ENCODE data around the gene PGAM2. TPM values are rescaled to one million over a fixed set of nuclear protein-coding genes. Genes with fewer than 3 reads are reported as not detected.

PGAM2 gene
- total and polyA plus RNA-seq, 8 donors: 0.92 to 5.8 (median 3.7) TPM; not detected in 4

- peaks cover 5 to 52% (median 33%) of the 10 kb centered on the region in 4 donors for H3K4me1 ChIP-seq
- intact Hi-C loops (cut with DNase I; ENCODE audit: low total_unique reads): no loop called here
- peak overlapping the region in 4 of 5 donors; percentile 84 to 93 (median 90) for H3K27ac ChIP-seq
- no peaks in the 10 kb centered on the region for H3K9me3 ChIP-seq
- H3K4me3 ChIP-seq: no peak overlapping the region
- DNase-seq: no peak
- H3K36me3 ChIP-seq: peaks cover 0 to 13% (median 10%) of the 10 kb centered on the region in 4 donors
- WGBS, 5 donors: 75 to 82% (median 79%) methylated on average over 7 to 8 of the region's 8 CpGs
- no peak for TF ChIP-seq CTCF (IDR thresholded peaks at IDR 0.05)
- no peak for TF ChIP-seq POLR2AphosphoS5 (IDR thresholded peaks at IDR 0.05)
- TF ChIP-seq POLR2A (IDR thresholded peaks at IDR 0.05): no peak
- no peak for TF ChIP-seq EP300 (IDR thresholded peaks at IDR 0.05)
- H3K27me3 ChIP-seq: peaks cover 0 to 41% (median 28%) of the 10 kb centered on the region in 3 donors
Observed at GRCh38 chr7:44102846-44103565, 37.6 kb upstream of the PGAM2 start.

- Histone ChIP-seq H3K9me3 (no peaks in the 10 kb centered on the region), H3K27ac (peak overlapping the region in 4 of 5 donors; percentile 84 to 93 (median 90)), H3K4me3 (no peak overlapping the region), H3K36me3 (peaks cover 0 to 7% (median 3%) of the 10 kb centered on the region in 4 donors), H3K27me3 (peaks cover 0 to 41% (median 28%) of the 10 kb centered on the region in 3 donors), H3K4me1 (peaks cover 5 to 44% (median 28%) of the 10 kb centered on the region in 4 donors)
- DNase-seq: no peak
- intact Hi-C loops (cut with DNase I; ENCODE audit: low total_unique reads): no loop called here
- TF ChIP-seq EP300 (IDR thresholded peaks at IDR 0.05) (no peak), POLR2AphosphoS5 (IDR thresholded peaks at IDR 0.05) (peak in 1 of 3 donors; percentile 58)
- 80 to 87% (median 83%) methylated on average over 10 to 14 of the region's 14 CpGs for WGBS, 5 donors
Observed at GRCh38 chr7:44101966-44102845, 36.8 kb upstream of the PGAM2 start.

GRCh38 chr7:44101303-44101965 is 36.1 kb upstream of the PGAM2 start:
- intact Hi-C loops (cut with DNase I; ENCODE audit: low total_unique reads): no loop called here
- WGBS, 5 donors: 75 to 94% (median 83%) methylated on average over 2 to 3 of the region's 3 CpGs
- peaks cover 0 to 38% (median 28%) of the 10 kb centered on the region in 3 donors for H3K27me3 ChIP-seq
- peaks cover 5 to 36% (median 22%) of the 10 kb centered on the region in 4 donors for H3K4me1 ChIP-seq
- no peaks in the 10 kb centered on the region for H3K36me3 ChIP-seq
- no peaks in the 10 kb centered on the region for H3K9me3 ChIP-seq
- no peak overlapping the region for H3K4me3 ChIP-seq
- peak overlapping the region in 4 of 5 donors; percentile 84 to 93 (median 90) for H3K27ac ChIP-seq
- TF ChIP-seq POLR2AphosphoS5 (IDR thresholded peaks at IDR 0.05) (no peak), EP300 (IDR thresholded peaks at IDR 0.05) (no peak), CTCF (IDR thresholded peaks at IDR 0.05) (no peak), POLR2A (IDR thresholded peaks at IDR 0.05) (no peak)
- DNase-seq: no peak

- H3K4me3 ChIP-seq: no peak overlapping the region
- peak overlapping the region; percentile 19 to 93 (median 88) for H3K27ac ChIP-seq
- peak in 1 of 2 donors; percentile 57 for DNase-seq
- H3K36me3 ChIP-seq: no peaks in the 10 kb centered on the region
- intact Hi-C loops (cut with DNase I; ENCODE audit: low total_unique reads): no loop called here
- TF ChIP-seq POLR2AphosphoS5 (IDR thresholded peaks at IDR 0.05) (no peak), POLR2A (IDR thresholded peaks at IDR 0.05) (no peak), CTCF (IDR thresholded peaks at IDR 0.05) (no peak), EP300 (IDR thresholded peaks at IDR 0.05) (no peak)
- peaks cover under 1 to 29% (median 18%) of the 10 kb centered on the region in 4 donors for H3K4me1 ChIP-seq
- no peaks in the 10 kb centered on the region for H3K9me3 ChIP-seq
- H3K27me3 ChIP-seq: peaks cover 0 to 30% (median 28%) of the 10 kb centered on the region in 3 donors
- WGBS, 5 donors: 50 to 70% (median 51%) methylated on average over 9 to 10 of the region's 10 CpGs
Observed at GRCh38 chr7:44100458-44101302, 35.3 kb upstream of the PGAM2 start.
